HG03066 (cell line): ENCODE measurements around the gene SPRED1.

ENCODE experiments used
- ATAC-seq: cut with Tn5 transposase; IDR thresholded peaks from one replicate; pipeline ENCODE4 v1.9.1; 2021; ENCODE audit warnings: low read depth; ENCODE audit not compliant: unreplicated experiment

Gene SPRED1

GRCh38 chr15:38252481-38253350, at the start of gene SPRED1:
TSS of gene SPRED1 (plus strand) at chr15:38252836. CDS start at chr15:38253186, 350 bp downstream.
- ATAC-seq = peak; percentile 16

DNA sequence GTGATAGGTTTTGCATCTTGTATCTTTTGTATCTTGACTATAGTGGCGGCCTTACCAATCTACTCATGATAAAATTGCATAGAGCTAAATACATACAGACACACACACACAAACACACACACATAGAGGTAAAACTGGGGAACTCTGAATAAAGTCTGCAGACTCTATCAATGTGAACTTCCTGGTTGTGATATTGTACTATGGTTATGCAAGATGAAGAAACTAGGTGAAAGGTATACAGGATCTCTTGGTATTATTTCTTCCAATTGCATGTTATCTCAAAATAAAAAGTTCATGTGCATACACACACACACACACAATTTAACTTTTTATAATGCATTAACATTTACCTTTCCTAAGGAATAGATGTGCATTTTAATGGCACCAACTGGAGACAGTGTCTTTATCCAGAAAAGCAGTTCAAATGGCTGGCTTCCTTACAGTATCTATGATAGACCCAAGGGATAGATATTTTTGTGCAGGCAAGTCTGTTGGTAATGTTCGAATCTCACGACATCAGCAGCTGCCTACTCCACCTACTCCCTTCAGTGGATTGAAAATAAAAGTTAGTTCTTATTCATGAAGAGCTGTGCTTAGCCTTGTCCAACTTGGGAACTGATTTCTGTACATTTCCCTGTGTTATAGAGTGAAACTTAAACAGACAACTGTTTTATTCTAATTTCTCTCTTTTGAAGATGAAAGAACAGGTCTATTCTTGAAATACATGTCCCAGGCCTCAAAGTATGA, 46.9 kb upstream of the SPRED1 start:
- ATAC-seq = no peak

- no peak for ATAC-seq
Measured at GRCh38 chr15:38207621-38208020, 45.0 kb upstream of the SPRED1 start.

- no peak for ATAC-seq
Measured at GRCh38 chr15:38208206-38208605, 44.4 kb upstream of the SPRED1 start.

- ATAC-seq = no peak
Measured at GRCh38 chr15:38208779-38209178, 43.9 kb upstream of the SPRED1 start.

DNA sequence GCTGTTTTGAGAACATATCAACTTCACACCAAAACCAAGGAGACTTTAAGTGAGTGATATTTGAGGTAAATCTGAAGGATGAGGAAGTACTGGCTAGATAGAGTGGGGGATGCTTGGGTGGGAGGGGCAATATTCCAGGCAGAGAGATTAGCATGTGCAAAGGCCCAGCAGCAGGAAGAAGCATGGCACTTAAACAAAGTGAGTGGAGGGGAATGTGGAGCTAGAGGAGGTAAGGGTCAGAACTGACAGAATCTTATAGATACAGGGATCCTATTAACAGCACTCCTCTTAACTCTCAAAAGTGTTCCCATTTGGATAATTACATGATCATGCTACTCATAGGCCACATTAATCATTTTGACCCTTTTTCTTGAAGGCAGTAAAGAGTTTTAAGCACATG, 41.4 kb upstream of the SPRED1 start:
- no peak for ATAC-seq

DNA sequence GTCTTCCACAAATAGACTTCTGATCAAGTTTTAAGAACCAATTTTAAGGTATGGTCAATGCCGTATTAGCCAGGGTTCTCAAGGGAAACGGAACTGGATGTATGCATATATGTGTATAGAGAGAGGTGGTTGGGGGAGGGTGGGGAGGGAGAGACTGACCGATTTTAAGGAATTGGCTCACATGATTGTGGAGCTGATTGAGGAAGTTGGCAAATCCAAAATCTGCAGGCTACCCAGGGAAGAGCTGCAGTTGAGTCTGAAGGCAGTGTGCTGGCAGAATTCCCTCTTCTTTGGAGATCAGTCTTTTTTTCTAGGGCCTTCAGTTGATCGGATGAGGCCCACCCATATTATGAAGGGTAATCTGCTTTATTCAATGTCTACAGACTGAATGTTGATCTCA, 40.8 kb upstream of the SPRED1 start:
- ATAC-seq = no peak

DNA sequence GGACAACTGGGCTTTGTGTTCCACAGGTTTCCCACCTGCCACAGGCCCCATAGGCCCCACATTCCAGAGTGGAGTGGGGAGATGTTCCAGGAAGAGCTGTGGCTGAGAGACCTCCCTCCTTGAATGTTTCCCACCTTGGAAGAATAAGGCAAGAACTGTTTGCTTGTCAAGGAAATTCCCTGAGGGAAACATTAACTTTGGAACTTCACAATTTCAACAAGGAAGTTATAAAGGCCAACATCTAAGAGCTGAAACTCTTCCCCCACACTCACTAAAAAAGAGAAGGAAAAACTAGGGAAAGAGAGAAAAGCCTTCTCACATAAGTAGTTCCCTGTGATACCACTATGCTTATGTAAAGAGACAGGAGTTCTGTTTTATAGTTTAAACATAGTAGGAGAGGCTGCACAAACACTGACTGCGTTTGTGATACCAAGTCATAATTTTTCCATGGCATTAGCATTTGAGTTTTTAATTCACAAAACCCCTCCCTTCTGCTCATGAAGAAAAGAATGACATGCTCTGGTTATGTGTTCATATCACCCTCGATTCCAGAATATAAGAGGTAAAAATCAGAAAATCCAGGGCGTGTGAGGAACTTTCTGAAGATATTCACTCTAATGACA, 39.8 kb upstream of the SPRED1 start:
- no peak for ATAC-seq

GRCh38 chr15:38213356-38213755, 39.3 kb upstream of the SPRED1 start:
- ATAC-seq = no peak

DNA sequence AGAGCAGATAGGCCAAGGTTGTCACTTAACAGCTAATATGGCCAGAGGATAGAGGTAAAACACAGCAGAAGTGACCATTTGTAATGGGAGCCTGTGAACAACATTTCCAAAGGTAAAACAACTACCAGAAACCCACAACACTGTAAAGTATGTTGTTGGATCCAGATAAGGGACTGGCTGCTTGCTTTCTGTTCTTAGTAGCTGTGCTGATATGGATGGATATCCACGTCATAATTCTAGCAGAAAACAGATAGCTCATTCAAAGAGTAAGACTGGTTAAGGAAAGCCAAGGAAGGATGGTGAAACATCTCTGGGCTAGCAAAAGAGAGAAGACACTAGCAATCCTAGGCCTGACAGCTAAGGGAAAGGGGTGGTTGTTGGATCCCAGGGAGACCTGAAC, 36.9 kb upstream of the SPRED1 start:
- no peak for ATAC-seq

- ATAC-seq = no peak
Measured at GRCh38 chr15:38216763-38217162, 35.9 kb upstream of the SPRED1 start.

GRCh38 chr15:38217191-38217595, 35.4 kb upstream of the SPRED1 start:
- ATAC-seq = no peak

- ATAC-seq = no peak
Measured at GRCh38 chr15:38217788-38218609, 34.6 kb upstream of the SPRED1 start.

GRCh38 chr15:38220606-38221273, 31.9 kb upstream of the SPRED1 start:
- ATAC-seq = no peak

GRCh38 chr15:38224486-38224885, 28.1 kb upstream of the SPRED1 start:
- no peak for ATAC-seq

GRCh38 chr15:38225381-38225780, 27.3 kb upstream of the SPRED1 start:
- ATAC-seq = no peak

- no peak for ATAC-seq
Measured at GRCh38 chr15:38226608-38227266, 25.9 kb upstream of the SPRED1 start.

DNA sequence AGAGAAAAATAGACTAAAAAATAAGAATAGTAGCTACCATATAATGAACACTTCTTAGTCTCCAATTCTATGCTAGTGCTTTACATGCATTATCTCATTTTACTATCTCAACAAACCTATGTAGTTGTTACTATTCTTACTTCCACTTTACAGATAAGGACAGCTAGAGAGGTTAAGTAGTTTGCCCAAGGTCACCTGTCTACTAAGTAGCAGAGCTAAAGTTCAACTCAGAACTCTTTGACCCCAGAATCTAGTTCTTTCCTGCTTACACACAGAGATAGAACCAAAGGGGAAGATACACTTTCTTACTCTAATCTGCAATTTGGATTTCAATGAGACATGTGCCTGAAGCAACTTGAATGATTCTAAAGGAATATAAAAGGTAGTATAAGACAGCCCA, 24.7 kb upstream of the SPRED1 start:
- ATAC-seq = no peak

DNA sequence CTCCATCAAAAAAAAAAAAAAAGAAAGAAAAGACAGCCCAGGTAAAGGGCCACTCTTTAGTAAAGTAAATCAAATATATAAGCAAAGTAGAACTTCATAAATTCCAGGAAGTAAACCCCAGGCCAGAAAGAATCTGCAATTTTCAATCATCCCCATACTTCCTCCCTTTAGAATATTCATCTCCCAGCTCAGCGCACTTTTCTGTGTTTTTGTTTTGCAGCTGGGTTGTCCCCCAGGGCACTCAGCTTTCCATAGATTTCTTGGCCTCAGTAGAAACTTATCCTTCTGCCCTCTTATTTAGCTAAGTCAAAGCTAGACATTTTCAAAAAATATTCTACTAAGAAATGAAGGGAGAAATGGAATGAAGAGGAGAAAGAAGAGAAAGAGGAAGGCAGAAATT, 24.0 kb upstream of the SPRED1 start:
- no peak for ATAC-seq
